GM18873 (cell line): ENCODE data around the gene CNTN1.

Source experiments
- ATAC-seq: cut with Tn5 transposase; IDR thresholded peaks from one replicate; pipeline ENCODE4 v1.9.1; 2021; ENCODE audit warnings: mild to moderate bottlenecking, moderate library complexity, moderate number of reproducible peaks; ENCODE audit not compliant: unreplicated experiment, low FRiP score

Gene CNTN1

DNA sequence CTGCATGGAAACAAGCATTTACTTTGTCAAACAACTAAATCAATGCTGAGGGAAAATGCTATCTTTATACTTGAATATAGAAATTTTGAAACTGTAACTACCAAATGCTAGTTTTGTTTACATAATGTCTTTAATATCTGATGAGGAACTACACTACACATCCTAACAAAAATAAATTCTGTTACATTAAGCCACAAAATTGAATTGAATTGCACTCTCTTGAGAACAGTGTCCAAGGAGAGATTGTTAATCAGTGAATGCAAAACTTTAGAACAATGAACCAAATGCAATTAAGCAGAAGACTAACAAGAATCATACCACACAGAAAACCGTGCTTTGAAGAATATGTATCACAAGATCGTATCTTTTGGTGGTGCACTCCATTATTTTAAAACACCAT is 141.6 kb downstream of the CNTN1 start:
- no peak for ATAC-seq

- no peak for ATAC-seq
Observed at GRCh38 chr12:40834321-40834720, 142.1 kb downstream of the CNTN1 start.

DNA sequence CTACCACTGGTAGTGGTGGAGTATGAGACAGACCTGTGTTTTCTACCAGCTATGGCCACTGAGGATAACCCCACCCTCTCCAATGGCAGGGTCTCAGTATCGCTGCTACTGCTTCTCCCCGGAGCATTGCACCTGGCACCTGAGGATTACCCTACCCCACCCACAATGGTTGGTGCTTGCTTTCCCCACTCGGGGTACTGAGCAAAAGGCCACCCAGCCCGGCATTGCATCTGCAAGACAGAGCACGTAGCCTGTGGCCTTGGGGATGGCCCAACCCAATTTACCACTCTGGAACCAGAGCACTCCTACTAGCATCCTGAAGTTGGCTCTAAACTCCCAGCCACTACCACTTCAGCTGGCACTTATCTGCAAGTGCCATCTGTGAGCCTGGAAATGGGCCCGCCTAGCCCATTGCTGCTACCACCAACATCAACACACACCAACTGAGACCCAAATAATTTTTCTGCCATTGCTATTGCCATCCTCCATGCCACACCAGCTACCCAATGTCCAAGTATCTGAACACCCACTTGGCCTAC is 145.7 kb downstream of the CNTN1 start:
- no peak for ATAC-seq

DNA sequence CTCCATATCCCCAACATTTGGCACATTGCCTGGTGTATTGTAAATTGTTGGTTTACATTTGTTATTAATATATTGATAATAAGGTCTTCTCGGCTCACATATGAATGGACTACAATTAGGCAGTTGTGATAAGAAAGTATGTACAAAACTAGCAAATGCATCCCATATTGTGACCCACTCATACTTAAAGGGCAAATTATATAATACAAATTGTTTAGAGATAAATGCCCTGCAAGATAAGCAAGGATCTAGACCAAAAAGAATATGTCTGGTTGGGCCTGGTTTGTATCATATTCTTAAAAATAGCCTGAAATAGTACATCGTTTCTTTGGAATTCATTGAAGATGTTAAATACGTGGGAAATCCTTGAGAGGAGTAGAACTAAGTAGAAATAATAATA is 151.3 kb downstream of the CNTN1 start:
- no peak for ATAC-seq

DNA sequence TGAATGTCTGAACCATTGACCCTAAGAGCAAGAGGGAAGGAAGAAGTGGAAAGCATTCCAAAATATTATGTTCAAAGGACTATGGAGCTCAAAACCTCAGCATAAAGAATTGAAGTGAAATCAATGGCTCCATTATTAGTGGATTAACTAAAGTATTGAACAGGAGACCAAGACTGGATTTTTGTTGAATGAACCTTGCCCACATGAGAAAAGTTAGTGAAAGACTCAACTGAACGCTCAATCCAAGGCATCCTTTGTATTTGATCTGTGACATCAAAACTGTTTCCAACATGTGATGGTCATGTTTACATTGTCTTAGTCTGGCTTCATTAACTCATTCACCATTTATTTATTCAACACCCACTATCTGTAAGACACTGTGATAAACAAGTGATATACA is 161.0 kb downstream of the CNTN1 start:
- ATAC-seq, result no peak

GRCh38 chr12:40854604-40855003 is 162.4 kb downstream of the CNTN1 start:
- no peak for ATAC-seq

DNA sequence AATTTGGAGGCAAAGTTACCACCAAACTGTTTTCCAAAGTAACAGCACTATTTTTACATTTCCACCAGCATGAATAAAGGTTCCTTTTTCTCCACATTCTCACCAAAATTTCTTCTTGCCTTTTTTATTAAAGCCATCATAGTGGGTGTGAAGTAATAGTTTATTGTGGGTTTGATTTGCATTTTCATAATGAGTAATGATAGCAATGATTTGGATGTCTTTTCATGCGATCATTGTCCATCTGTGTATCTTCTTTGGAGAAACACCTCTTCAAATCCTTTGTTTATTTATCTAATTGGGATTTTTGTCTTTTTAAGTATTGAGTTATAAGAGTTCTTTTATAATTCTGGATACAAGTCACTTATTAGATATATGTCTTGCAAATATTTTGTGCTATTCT is 172.7 kb downstream of the CNTN1 start:
- ATAC-seq, result no peak

DNA sequence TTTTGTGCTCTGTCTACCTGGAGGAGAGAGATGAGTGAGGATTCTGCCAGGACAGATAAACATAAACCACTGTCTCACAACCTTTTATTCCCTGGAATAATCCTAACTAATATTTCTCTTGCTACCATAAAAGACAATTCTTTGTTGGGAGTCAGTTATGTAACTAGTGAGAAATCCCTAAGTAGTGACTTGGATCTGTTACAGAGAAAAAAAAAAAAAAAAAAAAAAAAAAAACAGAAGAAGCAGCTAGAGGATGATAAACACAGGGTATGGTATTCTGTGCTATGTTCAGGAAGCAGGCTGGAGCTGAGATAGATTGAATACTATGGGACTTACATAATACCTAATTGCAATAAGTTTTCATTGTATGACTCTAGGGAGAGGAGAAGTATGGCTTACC is 178.7 kb downstream of the CNTN1 start:
- no peak for ATAC-seq

DNA sequence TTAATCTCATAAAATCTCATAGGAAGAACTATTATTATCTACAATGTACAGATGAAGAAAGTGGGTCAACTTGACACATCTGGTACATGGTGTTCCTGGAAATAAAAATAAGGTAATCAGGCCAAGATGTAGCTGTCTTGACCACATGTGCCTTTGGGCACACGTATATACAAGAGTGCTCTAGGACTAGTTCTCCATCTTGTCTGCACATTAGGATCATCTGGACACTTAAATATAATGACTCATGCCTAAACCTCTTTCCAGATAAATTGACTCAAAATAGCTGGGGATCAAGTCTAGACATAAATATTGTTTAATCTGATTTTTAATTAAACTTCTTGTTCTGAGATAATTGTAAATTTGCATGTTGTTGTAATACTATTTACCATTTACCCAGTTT is 182.6 kb downstream of the CNTN1 start:
- ATAC-seq, result no peak

GRCh38 chr12:40889329-40889728 is 197.1 kb downstream of the CNTN1 start:
- no peak for ATAC-seq

- no peak for ATAC-seq
Observed at GRCh38 chr12:40892528-40892927, 200.3 kb downstream of the CNTN1 start.

- ATAC-seq, result no peak
Observed at GRCh38 chr12:40898505-40898904, 206.3 kb downstream of the CNTN1 start.

GRCh38 chr12:40903040-40903439 is 210.8 kb downstream of the CNTN1 start:
- no peak for ATAC-seq

DNA sequence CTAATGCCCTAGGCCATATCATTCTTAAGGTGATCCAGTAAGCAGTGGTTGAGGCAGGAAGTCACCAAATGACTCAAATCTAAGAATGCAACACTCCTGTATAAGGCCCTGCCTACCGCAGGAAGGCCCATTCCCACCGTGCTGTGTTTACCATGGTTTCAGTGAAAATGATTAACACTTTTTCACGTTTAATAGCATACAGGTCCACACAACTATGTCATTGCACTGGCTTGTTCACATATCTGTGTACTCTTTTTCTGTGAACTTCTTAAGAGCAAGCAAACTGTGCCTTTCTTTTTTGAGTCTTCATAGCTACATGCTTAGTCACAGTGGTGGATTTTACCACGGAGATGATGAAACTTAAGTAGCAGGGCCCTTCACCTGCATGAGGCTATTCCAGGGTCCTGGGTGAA is 214.9 kb downstream of the CNTN1 start:
- ATAC-seq, result peak; percentile 94

GRCh38 chr12:40911676-40912075 is 219.4 kb downstream of the CNTN1 start:
- no peak for ATAC-seq

GRCh38 chr12:40915172-40915571 is 222.9 kb downstream of the CNTN1 start:
- no peak for ATAC-seq

DNA sequence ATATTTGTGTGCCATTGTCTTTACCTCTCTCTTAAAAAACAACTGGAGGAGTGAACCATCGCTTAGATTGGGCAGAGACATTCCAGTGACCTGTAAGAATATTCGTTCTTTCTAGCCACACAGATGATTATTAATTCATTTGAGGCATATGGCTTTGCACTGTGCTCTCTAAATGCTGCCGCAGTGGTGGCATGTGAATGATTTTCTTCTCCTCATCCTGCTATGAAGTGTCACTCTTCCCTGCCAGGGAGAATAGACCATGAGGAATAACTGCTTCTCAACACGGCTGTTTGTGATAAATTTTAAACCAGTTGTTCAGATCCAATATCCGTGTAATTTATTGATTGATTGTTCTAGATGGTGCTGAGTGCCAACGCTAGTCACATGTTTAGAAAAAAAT is 225.3 kb downstream of the CNTN1 start:
- ATAC-seq, result no peak

- ATAC-seq, result no peak
Observed at GRCh38 chr12:40921563-40922163, 229.4 kb downstream of the CNTN1 start.

DNA sequence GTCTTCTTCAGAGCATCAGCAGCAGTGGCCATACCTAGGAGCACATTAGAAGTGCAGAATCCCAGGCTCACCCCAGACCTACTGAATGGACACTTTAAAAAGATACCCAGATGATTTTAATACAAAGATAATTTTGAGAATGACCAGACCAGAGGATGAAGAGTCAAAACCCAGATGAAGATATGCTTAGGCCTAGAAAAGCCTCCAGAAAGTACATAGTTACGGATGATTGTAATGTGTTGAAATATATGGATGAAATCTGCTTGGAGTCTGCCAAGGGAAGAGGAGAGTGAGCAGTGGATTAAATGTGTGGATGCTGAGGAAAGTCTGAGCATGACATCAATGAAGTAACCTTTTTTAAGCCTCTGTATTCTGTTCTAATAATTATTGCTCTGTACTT is 245.7 kb downstream of the CNTN1 start:
- ATAC-seq, result no peak

- no peak for ATAC-seq
Observed at GRCh38 chr12:40942326-40942725, 250.1 kb downstream of the CNTN1 start.

DNA sequence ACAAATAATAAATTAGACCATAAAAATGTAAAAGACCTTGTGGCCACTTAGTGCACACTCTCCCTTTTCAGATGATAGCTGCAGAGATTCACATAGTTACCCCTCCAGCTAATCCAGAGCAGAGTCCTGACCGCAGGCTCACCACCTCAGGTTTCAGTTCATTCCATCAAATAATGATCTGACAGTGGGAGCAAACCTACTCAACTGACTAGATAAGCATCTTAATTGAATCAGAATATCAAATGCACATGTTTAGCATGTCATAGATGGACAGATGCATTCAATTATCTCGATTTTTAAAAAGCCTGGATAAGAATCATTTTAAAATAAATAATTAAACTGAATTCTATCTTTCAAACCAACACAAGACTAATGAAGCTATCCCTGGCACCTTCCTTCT is 253.5 kb downstream of the CNTN1 start:
- no peak for ATAC-seq

DNA sequence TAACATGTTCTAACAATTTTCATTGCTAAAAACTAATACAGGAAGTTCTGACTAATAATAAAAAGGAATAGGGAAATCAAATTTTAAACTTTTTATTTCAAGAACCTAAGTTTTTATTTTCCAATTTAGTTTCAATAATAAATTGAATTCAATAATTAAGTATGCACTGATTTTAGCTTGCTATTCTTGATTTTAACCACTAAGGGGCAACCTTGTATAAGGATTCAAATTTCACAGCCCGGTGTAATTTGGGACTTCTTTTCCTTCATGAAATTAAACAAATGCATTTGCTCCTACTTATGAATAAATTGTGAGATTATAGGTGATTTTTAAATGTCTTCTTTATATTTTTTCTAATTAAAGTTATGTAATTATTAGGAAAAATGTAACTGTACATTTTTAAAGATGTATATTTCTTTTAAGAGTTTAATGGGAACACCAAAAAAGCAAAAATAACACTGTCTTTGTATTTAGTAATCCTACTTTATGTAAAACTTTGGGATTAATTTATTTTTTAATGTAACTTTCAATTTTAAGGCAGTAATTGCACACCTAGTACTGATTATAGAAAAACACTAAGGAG is 254.5 kb downstream of the CNTN1 start:
- ATAC-seq, result no peak
